ENCODE data around the gene OR56B1.

- TF ChIP-seq, protein P1, sequence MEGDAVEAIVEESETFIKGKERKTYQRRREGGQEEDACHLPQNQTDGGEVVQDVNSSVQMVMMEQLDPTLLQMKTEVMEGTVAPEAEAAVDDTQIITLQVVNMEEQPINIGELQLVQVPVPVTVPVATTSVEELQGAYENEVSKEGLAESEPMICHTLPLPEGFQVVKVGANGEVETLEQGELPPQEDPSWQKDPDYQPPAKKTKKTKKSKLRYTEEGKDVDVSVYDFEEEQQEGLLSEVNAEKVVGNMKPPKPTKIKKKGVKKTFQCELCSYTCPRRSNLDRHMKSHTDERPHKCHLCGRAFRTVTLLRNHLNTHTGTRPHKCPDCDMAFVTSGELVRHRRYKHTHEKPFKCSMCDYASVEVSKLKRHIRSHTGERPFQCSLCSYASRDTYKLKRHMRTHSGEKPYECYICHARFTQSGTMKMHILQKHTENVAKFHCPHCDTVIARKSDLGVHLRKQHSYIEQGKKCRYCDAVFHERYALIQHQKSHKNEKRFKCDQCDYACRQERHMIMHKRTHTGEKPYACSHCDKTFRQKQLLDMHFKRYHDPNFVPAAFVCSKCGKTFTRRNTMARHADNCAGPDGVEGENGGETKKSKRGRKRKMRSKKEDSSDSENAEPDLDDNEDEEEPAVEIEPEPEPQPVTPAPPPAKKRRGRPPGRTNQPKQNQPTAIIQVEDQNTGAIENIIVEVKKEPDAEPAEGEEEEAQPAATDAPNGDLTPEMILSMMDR (IDR thresholded peaks at IDR 0.05): no peak
- TF ChIP-seq POLR2A (IDR thresholded peaks at IDR 0.05) (no peak), POLR2AphosphoS5 (IDR thresholded peaks at IDR 0.05) (no peak), EP300 (IDR thresholded peaks at IDR 0.05) (no peak)
These were observed 40.0 kb upstream of the OR56B1 start for GRCh38 chr11:5696210-5696609.
